Measurements from ENCODE around the gene ADGRV1. TPM values are rescaled to one million over a fixed set of nuclear protein-coding genes. Genes with fewer than 3 reads are reported as not detected.

ADGRV1 gene
- polyA plus RNA-seq, 1 donor from 2014 or later = 3.7 TPM

- Histone ChIP-seq H2AFZ (ENCODE audit: low read depth, low read length) (no peak overlapping the region), H3K9ac (ENCODE audit: low read length) (no peak overlapping the region), H3F3A (ENCODE audit: insufficient read depth, low read length, poor library complexity, severe bottlenecking) (no peaks in the 10 kb centered on the region), H3K36me3 (ENCODE audit: insufficient read depth, low read length) (no peaks in the 10 kb centered on the region), H3K4me3 (ENCODE audit: low read length) (no peak overlapping the region), H4K20me1 (ENCODE audit: insufficient read depth) (no peaks in the 10 kb centered on the region), H3K79me2 (replicated peaks; ENCODE audit: insufficient read depth, low read length) (no peaks in the 10 kb centered on the region), H3K27ac (ENCODE audit: low read length) (no peak overlapping the region), H3K4me2 (ENCODE audit: low read length) (no peak overlapping the region), H3K27me3 (ENCODE audit: insufficient read depth, low read depth, low read length) (no peaks in the 10 kb centered on the region), H3K9me2 (ENCODE audit: insufficient read depth, low read length) (no peaks in the 10 kb centered on the region), H3K9me3 (ENCODE audit: low read length) (no peaks in the 10 kb centered on the region)
- TF ChIP-seq CTCF (IDR thresholded peaks at IDR 0.05; ENCODE audit: poor library complexity, severe bottlenecking) (no peak), TAF1 (IDR thresholded peaks at IDR 0.05; ENCODE audit: low read depth) (no peak), SMC3 (conservative IDR thresholded peaks at IDR 0.05; ENCODE audit: poor library complexity) (no peak), RAD21 (conservative IDR thresholded peaks at IDR 0.05) (no peak), REST (IDR thresholded peaks at IDR 0.05; ENCODE audit: borderline replicate concordance) (no peak), POLR2AphosphoS5 (IDR thresholded peaks at IDR 0.05) (no peak), EP300 (conservative IDR thresholded peaks at IDR 0.05; ENCODE audit: poor library complexity, severe bottlenecking) (no peak), MXI1 (conservative IDR thresholded peaks at IDR 0.05; ENCODE audit: poor library complexity, severe bottlenecking) (no peak), EZH2 (IDR thresholded peaks at IDR 0.05; ENCODE audit: borderline replicate concordance, insufficient read depth, low read length, poor library complexity, severe bottlenecking) (no peak)
Measured at GRCh38 chr5:90707698-90708097, 149.1 kb downstream of the ADGRV1 start.

GRCh38 chr5:90709323-90710155 is 150.9 kb downstream of the ADGRV1 start:
- TF ChIP-seq REST (IDR thresholded peaks at IDR 0.05; ENCODE audit: borderline replicate concordance) (no peak), POLR2AphosphoS5 (IDR thresholded peaks at IDR 0.05) (no peak), CTCF (IDR thresholded peaks at IDR 0.05; ENCODE audit: poor library complexity, severe bottlenecking) (no peak)
- no peaks in the 10 kb centered on the region for H3K79me2 ChIP-seq (replicated peaks; ENCODE audit: insufficient read depth, low read length)
- no peaks in the 10 kb centered on the region for H4K20me1 ChIP-seq (ENCODE audit: insufficient read depth)
- no peak overlapping the region for H3K4me3 ChIP-seq (ENCODE audit: low read length)
- no peak overlapping the region for H2AFZ ChIP-seq (ENCODE audit: low read depth, low read length)
- H3K4me2 ChIP-seq (ENCODE audit: low read length) = no peak overlapping the region
- H3K9me3 ChIP-seq (ENCODE audit: low read length) = no peaks in the 10 kb centered on the region
- H3K27me3 ChIP-seq (ENCODE audit: insufficient read depth, low read depth, low read length) = no peaks in the 10 kb centered on the region
- no peak overlapping the region for H3K27ac ChIP-seq (ENCODE audit: low read length)
- H3K9ac ChIP-seq (ENCODE audit: low read length) = no peak overlapping the region
- H3K36me3 ChIP-seq (ENCODE audit: insufficient read depth, low read length) = no peaks in the 10 kb centered on the region
- no peaks in the 10 kb centered on the region for H3F3A ChIP-seq (ENCODE audit: insufficient read depth, low read length, poor library complexity, severe bottlenecking)
- H3K9me2 ChIP-seq (ENCODE audit: insufficient read depth, low read length) = no peaks in the 10 kb centered on the region

Measured in neural cell (in vitro differentiated cells).